Testis (tissue), 2 donors: ENCODE results near the gene CABYR.

Experiments
- CTCF ChIP-seq, 3 experiments: fragments of 450-650 bp in 2 of 3; fragments of 200-600 bp in 1 of 3; sonication (generic) in 1 of 3; IDR thresholded peaks; one replicate each; pipeline ENCODE4 v1.5.1; 2016 to 2019; ENCODE audit warnings: antibody characterized with exemption in 3 of 3, mild to moderate bottlenecking in 2 of 3, moderate library complexity in 1 of 3
- POLR2A ChIP-seq: fragments of 450-650 bp; IDR thresholded peaks from one replicate; pipeline ENCODE4 v1.6.1; 2017; ENCODE audit warnings: antibody characterized with exemption, mild to moderate bottlenecking, moderate library complexity

DNA sequence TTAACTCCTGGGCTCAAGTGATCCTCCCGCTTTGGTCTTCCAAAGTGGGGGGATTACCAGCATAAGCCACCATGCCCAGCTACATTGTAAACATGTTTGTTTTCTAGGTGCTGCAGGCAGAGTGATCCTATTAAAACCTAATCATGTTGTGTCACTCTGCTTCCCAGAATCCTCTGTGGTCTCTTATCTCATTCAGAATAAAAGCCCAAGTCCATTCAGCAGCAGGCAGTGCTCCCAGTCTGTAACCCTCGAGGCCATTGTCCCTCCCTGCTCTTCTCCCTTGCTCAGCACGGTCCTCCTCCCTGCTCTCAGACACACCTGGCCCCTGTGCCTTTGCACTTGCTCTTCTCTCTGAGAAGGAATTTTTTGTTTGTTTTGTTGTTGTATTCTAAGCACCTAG, 11.1 kb upstream of the CABYR start:
- TF ChIP-seq POLR2A (no peak), CTCF (IDR thresholded peaks at IDR 0.05) (no peak)
